GM10266 (cell line): Measurements from ENCODE around the gene PODN.

Experiments used
- DNase-seq: peaks from one replicate; pipeline ENCODE4 v3.0.0; 2012; ENCODE audit errors: extremely low spot score
- TF ChIP-seq, protein P1 (sequence below): IDR thresholded peaks from 2 replicates; pipeline ENCODE4 v1.5.1; 2012; ENCODE audit warnings: mild to moderate bottlenecking, low read depth; ENCODE audit not compliant: control insufficient read depth, insufficient read depth; ENCODE audit errors: missing control alignments

Gene PODN

DNA sequence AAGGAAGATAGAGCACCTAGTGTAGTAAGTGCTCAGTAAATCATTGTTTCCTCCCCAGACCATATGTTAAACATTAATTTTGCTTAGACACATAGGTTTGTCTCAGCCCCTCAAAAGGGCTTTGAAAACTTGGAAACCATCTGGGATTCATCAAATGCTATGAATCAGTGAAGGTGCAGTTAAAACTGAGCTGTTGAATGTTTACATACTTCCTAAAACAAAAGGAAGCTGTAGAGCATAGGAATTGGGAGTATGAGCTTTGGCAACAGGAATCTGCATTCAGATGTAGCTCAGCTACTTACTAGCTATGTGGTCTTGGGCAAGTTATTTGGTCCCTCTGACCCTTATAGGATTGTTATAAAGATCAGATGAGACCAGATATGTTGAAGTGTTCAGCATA, 18.7 kb upstream of the PODN start:
- DNase-seq, result no peak
- TF ChIP-seq, protein P1, sequence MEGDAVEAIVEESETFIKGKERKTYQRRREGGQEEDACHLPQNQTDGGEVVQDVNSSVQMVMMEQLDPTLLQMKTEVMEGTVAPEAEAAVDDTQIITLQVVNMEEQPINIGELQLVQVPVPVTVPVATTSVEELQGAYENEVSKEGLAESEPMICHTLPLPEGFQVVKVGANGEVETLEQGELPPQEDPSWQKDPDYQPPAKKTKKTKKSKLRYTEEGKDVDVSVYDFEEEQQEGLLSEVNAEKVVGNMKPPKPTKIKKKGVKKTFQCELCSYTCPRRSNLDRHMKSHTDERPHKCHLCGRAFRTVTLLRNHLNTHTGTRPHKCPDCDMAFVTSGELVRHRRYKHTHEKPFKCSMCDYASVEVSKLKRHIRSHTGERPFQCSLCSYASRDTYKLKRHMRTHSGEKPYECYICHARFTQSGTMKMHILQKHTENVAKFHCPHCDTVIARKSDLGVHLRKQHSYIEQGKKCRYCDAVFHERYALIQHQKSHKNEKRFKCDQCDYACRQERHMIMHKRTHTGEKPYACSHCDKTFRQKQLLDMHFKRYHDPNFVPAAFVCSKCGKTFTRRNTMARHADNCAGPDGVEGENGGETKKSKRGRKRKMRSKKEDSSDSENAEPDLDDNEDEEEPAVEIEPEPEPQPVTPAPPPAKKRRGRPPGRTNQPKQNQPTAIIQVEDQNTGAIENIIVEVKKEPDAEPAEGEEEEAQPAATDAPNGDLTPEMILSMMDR, result no peak

DNA sequence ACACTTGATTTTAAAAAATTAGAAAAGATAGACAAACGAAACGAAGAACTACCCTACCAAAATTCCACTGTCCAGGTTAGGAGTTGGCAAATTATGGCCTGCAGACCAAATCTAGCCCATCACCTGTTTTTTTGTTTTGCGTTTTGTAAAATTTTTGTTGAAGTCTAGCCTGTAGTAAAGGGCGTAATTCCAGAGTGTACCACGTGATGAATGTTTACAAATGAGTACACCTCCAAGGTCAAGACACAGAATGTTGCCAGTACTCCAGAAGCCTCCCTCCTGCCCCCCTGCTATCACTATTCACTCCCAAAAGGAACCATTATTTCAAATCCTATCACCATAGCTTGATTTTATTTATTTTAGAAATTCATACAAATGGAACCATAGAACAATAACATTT, 17.1 kb upstream of the PODN start:
- DNase-seq, result no peak
- TF ChIP-seq, protein P1, result no peak

DNA sequence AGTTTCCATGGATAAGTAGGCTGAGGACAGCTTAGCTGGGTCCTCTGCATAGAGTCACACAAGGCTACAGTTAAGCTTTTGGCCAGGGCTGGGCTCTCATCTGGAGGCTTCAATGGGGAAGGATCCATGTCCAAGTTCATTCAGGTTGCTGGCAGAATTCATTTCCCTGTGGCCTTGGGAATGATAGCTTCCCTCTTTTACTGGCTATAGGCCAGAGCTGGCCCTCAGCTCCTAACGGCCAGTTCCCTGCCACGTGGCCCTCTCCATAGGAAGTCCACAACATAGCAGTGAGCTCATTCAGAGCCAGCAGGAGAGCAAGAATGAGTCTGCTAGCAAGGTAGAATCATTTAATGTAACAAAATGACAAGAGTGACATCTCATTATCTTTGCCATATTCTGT, 15.1 kb upstream of the PODN start:
- TF ChIP-seq, protein P1, result no peak
- no peak for DNase-seq

DNA sequence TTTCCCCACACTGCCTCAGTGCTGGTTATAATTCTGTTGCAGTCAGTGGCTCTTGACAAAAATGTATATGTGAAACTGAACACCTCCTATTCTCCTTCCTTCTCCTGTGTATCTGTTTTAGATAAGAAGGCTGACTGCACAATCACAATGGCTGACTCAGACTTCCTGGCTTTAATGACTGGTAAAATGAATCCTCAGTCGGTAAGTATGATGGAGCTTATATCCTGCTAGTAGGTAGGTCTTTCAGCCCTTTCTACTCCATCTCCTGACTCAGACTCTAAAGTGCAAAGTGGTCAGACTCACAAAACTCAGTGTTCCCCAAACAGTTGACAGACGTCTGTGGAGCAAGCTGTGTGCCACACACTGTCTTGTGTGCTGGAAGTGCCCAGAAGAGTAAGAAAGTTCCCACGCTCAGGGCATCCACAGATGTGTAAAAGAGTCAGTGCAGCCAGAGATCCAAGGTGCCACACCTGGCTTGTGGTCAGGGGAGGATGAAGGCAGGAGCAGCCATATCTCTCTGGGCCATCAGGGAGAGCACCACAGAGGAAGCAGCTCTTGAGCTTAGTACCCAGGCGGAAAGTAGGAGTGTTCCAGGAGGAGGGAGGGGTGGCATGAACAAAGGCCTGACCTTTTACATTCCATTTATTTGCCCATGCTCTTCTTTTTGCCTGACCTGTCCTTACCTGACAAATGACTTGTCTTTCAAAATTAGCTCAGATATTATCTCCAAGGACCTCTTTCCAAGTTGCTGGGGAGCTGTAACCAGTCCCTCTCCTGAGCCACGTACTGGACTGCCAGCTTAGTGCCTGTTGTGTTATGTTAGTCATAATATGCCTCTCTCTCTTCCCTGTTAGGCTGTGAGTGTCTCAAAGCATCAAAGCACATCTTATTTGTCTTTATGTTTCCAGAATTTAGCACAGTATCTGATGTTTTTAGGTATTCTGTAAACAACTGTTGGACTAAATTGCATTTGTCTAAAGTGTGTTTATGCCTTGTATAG, 14.0 kb upstream of the PODN start:
- DNase-seq, result no peak
- TF ChIP-seq, protein P1, result no peak

DNA sequence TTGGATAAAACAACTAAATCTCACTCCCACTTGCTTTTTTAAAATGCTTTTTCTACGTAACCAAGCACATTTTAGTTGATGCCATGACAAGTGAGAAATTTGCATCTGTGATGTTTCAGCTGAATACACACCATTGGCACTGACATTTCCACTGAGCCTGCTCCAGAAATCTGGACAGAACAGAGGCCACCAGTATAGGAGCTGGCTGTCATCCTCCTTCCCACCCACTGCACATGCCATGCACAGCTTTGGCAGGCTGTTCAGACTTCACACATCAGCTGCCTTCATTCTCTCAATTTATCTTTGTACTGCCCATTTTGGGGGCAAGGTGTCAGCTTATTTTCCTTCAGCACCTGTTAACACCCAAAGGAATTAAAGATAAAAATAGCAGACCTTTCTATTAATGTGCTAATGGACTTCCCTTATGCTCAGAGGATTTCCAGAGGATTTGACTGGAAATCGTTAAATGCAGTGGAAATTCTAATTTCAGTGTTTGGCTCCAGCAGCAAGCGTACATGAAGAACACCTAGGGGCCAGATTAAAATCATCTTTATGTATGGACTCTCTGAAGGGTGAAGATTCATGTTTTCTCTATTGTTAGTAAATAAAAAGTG, 12.9 kb upstream of the PODN start:
- TF ChIP-seq, protein P1, result no peak
- DNase-seq, result no peak

DNA sequence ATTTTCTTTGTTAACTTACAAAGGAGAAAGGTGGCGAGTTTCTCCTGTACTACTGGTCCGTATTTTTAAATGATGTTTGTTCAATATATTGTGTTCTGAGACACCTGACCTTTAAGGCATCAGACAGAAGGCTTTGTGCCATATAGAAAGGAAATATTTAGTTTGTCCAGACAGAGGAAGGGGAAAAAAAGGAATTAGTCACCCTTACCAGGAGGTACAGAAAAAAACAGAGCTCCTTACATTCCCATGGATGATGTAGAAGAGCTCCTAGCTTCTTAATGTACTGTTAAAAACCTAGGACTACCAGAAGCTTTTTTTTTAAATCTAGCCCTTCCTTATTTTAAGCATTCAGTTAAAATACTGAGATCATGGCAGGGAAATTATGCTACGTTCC, 12.4 kb upstream of the PODN start:
- no peak for DNase-seq
- TF ChIP-seq, protein P1, result no peak

DNA sequence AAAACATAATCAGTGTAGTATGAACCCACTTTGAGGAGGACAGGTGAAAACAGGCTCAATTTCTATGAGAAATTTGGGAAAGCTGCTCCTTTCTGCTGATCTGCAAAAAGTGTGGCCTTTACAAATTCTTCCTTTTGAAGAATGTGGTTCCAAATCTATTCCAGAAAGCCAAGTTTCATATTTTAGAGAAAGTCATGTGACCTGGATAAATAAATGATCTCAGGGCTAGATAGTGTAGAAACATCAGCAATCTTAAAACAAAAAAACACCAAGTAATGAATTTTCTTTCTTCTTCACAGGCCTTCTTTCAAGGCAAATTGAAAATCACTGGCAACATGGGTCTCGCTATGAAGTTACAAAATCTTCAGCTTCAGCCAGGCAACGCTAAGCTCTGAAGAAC, 11.7 kb upstream of the PODN start:
- TF ChIP-seq, protein P1, result no peak
- DNase-seq, result no peak
